Tibial nerve (tissue), 4 donors: Measurements from ENCODE around the gene TTC38. TPM values are rescaled to one million over a fixed set of nuclear protein-coding genes. Genes with fewer than 3 reads are reported as not detected.

Experiments used
- DNase-seq, 2 donors: peaks; one replicate each; pipeline ENCODE4 v3.0.0-alpha.2; 2019; ENCODE audit warnings: low spot score in 2 of 2
- H3K27ac ChIP-seq, 4 donors: fragments of 200-600 bp; sonication (generic) in 3 of 4; one replicate each; pipeline ENCODE4 v1.5.1; 2017 to 2019; ENCODE audit warnings: mild to moderate bottlenecking in 1 of 4
- H3K27me3 ChIP-seq, 2 donors: fragments of 200-600 bp; sonication (generic) in 1 of 2; one replicate each; pipeline versions ENCODE4 v1.5.1 to v1.6.0; 2017 to 2019
- H3K36me3 ChIP-seq, 3 donors: fragments of 200-600 bp; sonication (generic); one replicate each; pipeline ENCODE4 v1.5.1; 2018 to 2019
- H3K4me1 ChIP-seq, 4 donors: fragments of 200-600 bp; sonication (generic) in 3 of 4; one replicate each; pipeline ENCODE4 v1.5.1; 2017 to 2019
- H3K4me3 ChIP-seq, 4 donors: fragments of 200-600 bp; sonication (generic) in 3 of 4; one replicate each; pipeline ENCODE4 v1.5.1; 2017 to 2019; ENCODE audit warnings: mild to moderate bottlenecking in 1 of 4, moderate library complexity in 1 of 4
- H3K9me3 ChIP-seq, 4 donors: fragments of 200-600 bp; sonication (generic) in 3 of 4; one replicate each; pipeline ENCODE4 v1.5.1; 2017 to 2019
- CTCF ChIP-seq, 5 experiments: fragments of 200-600 bp in 3 of 5; fragments of 450-650 bp in 2 of 5; sonication (generic) in 3 of 5; IDR thresholded peaks; one replicate each; pipeline ENCODE4 v1.5.1; 2016 to 2019; ENCODE audit warnings: antibody characterized with exemption in 5 of 5, mild to moderate bottlenecking in 3 of 5, moderate library complexity in 2 of 5
- EP300 ChIP-seq, 2 donors: sonication (generic); formaldehyde crosslinking; IDR thresholded peaks; one replicate each; pipeline ENCODE4 v1.6.1; 2017; ENCODE audit warnings: antibody characterized with exemption in 2 of 2, mild to moderate bottlenecking in 1 of 2
- POLR2A ChIP-seq, 2 donors: fragments of 450-650 bp; IDR thresholded peaks; one replicate each; pipeline ENCODE4 v1.6.1; 2017; ENCODE audit warnings: antibody characterized with exemption in 2 of 2, mild to moderate bottlenecking in 2 of 2, moderate library complexity in 2 of 2
- WGBS, 2 donors: methylation state at CpG; one replicate each; pipeline ENCODE4 v1.1.5; 2018; 5-methylcytosine and 5-hydroxymethylcytosine counted together
- total RNA-seq, 4 donors: library from RNA; depleted of rRNA; stranded (reverse); fragments of >200 nt; gene quantifications; one replicate each; pipeline ENCODE4 v1.1.0, GENCODE V29; 2016

TTC38 gene
- total RNA-seq, 4 donors from 2014 or later, result 63.2 to 85.2 (median 74.2) TPM

- Histone ChIP-seq H3K4me3 (no peak overlapping the region), H3K36me3 (no peaks in the 10 kb centered on the region), H3K27me3 (no peaks in the 10 kb centered on the region), H3K4me1 (no peaks in the 10 kb centered on the region), H3K27ac (no peak overlapping the region), H3K9me3 (no peaks in the 10 kb centered on the region)
- WGBS, 2 donors, result 88 to 89% methylated on average over 13 to 14 of the region's 14 CpGs
- TF ChIP-seq EP300 (IDR thresholded peaks at IDR 0.05), result no peak
- TF ChIP-seq CTCF (IDR thresholded peaks at IDR 0.05), result no peak
- no peak for TF ChIP-seq POLR2A (IDR thresholded peaks at IDR 0.05)
- DNase-seq, result no peak
These were observed 52.4 kb downstream of the TTC38 start for GRCh38 chr22:46320166-46320710.

DNA sequence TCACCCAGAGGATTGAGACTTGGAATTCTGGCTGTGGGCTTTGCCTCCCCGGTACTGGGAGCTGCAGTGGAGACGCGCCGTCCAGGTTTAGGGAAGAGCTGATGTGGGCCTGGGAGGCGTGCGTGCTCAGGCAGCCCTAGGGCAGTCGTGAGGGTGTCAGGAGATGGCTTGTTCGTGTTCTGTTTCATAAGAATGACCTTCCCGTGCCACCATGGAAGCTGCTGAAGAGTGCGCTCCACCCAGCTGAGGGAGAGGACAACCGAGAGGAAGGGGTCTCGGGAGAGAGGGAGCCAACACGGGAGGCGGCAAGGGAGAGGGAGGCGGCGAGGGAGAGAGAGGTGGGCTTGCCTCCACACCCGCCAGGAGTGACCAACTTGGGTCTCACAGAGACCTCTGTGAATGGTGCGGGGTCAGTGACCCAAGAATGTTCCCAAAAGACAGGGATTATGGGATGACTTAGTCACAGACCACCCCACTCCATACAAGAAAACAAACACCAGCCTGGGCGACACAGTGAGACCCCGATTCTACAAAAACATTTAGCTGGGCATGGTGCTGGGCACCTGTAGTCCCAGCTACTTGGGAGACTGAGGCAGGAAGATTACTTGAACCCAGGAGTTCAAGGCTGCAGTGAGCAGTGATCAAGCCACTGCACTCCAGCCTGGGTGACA lies 53.0 kb downstream of the TTC38 start:
- H3K27ac ChIP-seq, result no peak overlapping the region
- WGBS, 2 donors, result 92 to 93% methylated on average over 20 of the region's 20 CpGs
- H3K9me3 ChIP-seq, result no peaks in the 10 kb centered on the region
- no peaks in the 10 kb centered on the region for H3K27me3 ChIP-seq
- TF ChIP-seq CTCF (IDR thresholded peaks at IDR 0.05), result no peak
- no peak for TF ChIP-seq EP300 (IDR thresholded peaks at IDR 0.05)
- no peak for TF ChIP-seq POLR2A (IDR thresholded peaks at IDR 0.05)
- no peaks in the 10 kb centered on the region for H3K4me1 ChIP-seq
- no peaks in the 10 kb centered on the region for H3K36me3 ChIP-seq
- H3K4me3 ChIP-seq, result no peak overlapping the region
- no peak for DNase-seq

GRCh38 chr22:46322711-46323110 lies 54.9 kb downstream of the TTC38 start:
- no peak overlapping the region for H3K4me3 ChIP-seq
- H3K36me3 ChIP-seq, result no peaks in the 10 kb centered on the region
- H3K9me3 ChIP-seq, result no peaks in the 10 kb centered on the region
- no peaks in the 10 kb centered on the region for H3K27me3 ChIP-seq
- no peak for DNase-seq
- WGBS, 2 donors, result 90 to 94% methylated on average over 7 to 15 of the region's 15 CpGs
- H3K4me1 ChIP-seq, result no peaks in the 10 kb centered on the region
- H3K27ac ChIP-seq, result no peak overlapping the region
- TF ChIP-seq POLR2A (IDR thresholded peaks at IDR 0.05), result no peak
- TF ChIP-seq EP300 (IDR thresholded peaks at IDR 0.05), result no peak
- no peak for TF ChIP-seq CTCF (IDR thresholded peaks at IDR 0.05)

- no peaks in the 10 kb centered on the region for H3K36me3 ChIP-seq
- no peak overlapping the region for H3K27ac ChIP-seq
- no peaks in the 10 kb centered on the region for H3K9me3 ChIP-seq
- no peak for DNase-seq
- TF ChIP-seq EP300 (IDR thresholded peaks at IDR 0.05), result no peak
- no peak for TF ChIP-seq POLR2A (IDR thresholded peaks at IDR 0.05)
- no peak for TF ChIP-seq CTCF (IDR thresholded peaks at IDR 0.05)
- no peaks in the 10 kb centered on the region for H3K27me3 ChIP-seq
- 97% methylated on average over 17 to 19 of the region's 19 CpGs for WGBS, 2 donors
- H3K4me1 ChIP-seq, result no peaks in the 10 kb centered on the region
- no peak overlapping the region for H3K4me3 ChIP-seq
These were observed 55.4 kb downstream of the TTC38 start for GRCh38 chr22:46323162-46323561.

GRCh38 chr22:46326066-46326680 lies 58.4 kb downstream of the TTC38 start:
- no peaks in the 10 kb centered on the region for H3K36me3 ChIP-seq
- H3K4me3 ChIP-seq, result no peak overlapping the region
- WGBS, 2 donors, result 89 to 94% methylated on average over 23 of the region's 23 CpGs
- H3K9me3 ChIP-seq, result no peaks in the 10 kb centered on the region
- H3K4me1 ChIP-seq, result no peaks in the 10 kb centered on the region
- H3K27me3 ChIP-seq, result no peaks in the 10 kb centered on the region
- TF ChIP-seq CTCF (IDR thresholded peaks at IDR 0.05) (no peak), EP300 (IDR thresholded peaks at IDR 0.05) (no peak), POLR2A (IDR thresholded peaks at IDR 0.05) (no peak)
- H3K27ac ChIP-seq, result no peak overlapping the region
- no peak for DNase-seq
